ENCODE measurements around the gene RALGPS2. TPM values are rescaled to one million over a fixed set of nuclear protein-coding genes. Genes with fewer than 3 reads are reported as not detected.

The RALGPS2 gene
- total RNA-seq, 1 donor from 2014 or later: 7.5 TPM

GRCh38 chr1:178955391-178955954, 230.4 kb downstream of the RALGPS2 start:
- intact Hi-C loops (cut with micrococcal nuclease): no loop called here
- no peak for DNase-seq
- H3K9me3 ChIP-seq (replicated peaks): no peaks in the 10 kb centered on the region
- no peaks in the 10 kb centered on the region for H3K36me3 ChIP-seq
- no peak for TF ChIP-seq CTCF (IDR thresholded peaks at IDR 0.05; ENCODE audit: borderline replicate concordance)
- no peaks in the 10 kb centered on the region for H3K27me3 ChIP-seq (ENCODE audit: low read depth)
- no peak overlapping the region for H3K4me3 ChIP-seq
- H3K27ac ChIP-seq (replicated peaks): no peak overlapping the region
- H3K4me1 ChIP-seq: peaks cover 13% of the 10 kb centered on the region

GRCh38 chr1:178958491-178958890, 233.4 kb downstream of the RALGPS2 start:
- Histone ChIP-seq H3K4me3 (no peak overlapping the region), H3K4me1 (peaks cover 18% of the 10 kb centered on the region), H3K36me3 (no peaks in the 10 kb centered on the region), H3K9me3 (replicated peaks) (no peaks in the 10 kb centered on the region), H3K27ac (replicated peaks) (no peak overlapping the region), H3K27me3 (ENCODE audit: low read depth) (no peaks in the 10 kb centered on the region)
- intact Hi-C loops (cut with micrococcal nuclease): no loop called here
- no peak for DNase-seq
- no peak for TF ChIP-seq CTCF (IDR thresholded peaks at IDR 0.05; ENCODE audit: borderline replicate concordance)

GRCh38 chr1:178959543-178960460, 234.8 kb downstream of the RALGPS2 start:
- Histone ChIP-seq H3K4me3 (no peak overlapping the region), H3K9me3 (replicated peaks) (peaks cover 7% of the 10 kb centered on the region), H3K36me3 (no peaks in the 10 kb centered on the region), H3K27ac (replicated peaks) (no peak overlapping the region), H3K27me3 (ENCODE audit: low read depth) (no peaks in the 10 kb centered on the region), H3K4me1 (peaks cover 10% of the 10 kb centered on the region)
- DNase-seq: no peak
- intact Hi-C loops (cut with micrococcal nuclease): no loop called here
- TF ChIP-seq CTCF (IDR thresholded peaks at IDR 0.05; ENCODE audit: borderline replicate concordance): no peak

- DNase-seq: no peak
- H3K36me3 ChIP-seq: no peaks in the 10 kb centered on the region
- peaks cover 10% of the 10 kb centered on the region for H3K4me1 ChIP-seq
- TF ChIP-seq CTCF (IDR thresholded peaks at IDR 0.05; ENCODE audit: borderline replicate concordance): no peak
- intact Hi-C loops (cut with micrococcal nuclease): no loop called here
- H3K27ac ChIP-seq (replicated peaks): no peak overlapping the region
- H3K4me3 ChIP-seq: no peak overlapping the region
- H3K9me3 ChIP-seq (replicated peaks): peaks cover 15% of the 10 kb centered on the region
- no peaks in the 10 kb centered on the region for H3K27me3 ChIP-seq (ENCODE audit: low read depth)
Measured at GRCh38 chr1:178960482-178961240, 235.6 kb downstream of the RALGPS2 start.

GRCh38 chr1:178961331-178961730, 236.3 kb downstream of the RALGPS2 start:
- intact Hi-C loops (cut with micrococcal nuclease): no loop called here
- Histone ChIP-seq H3K4me3 (no peak overlapping the region), H3K27ac (replicated peaks) (no peak overlapping the region), H3K4me1 (peaks cover 10% of the 10 kb centered on the region), H3K36me3 (no peaks in the 10 kb centered on the region), H3K27me3 (ENCODE audit: low read depth) (no peaks in the 10 kb centered on the region), H3K9me3 (replicated peaks) (peaks cover 15% of the 10 kb centered on the region)
- no peak for TF ChIP-seq CTCF (IDR thresholded peaks at IDR 0.05; ENCODE audit: borderline replicate concordance)
- DNase-seq: no peak

Data from left ventricle myocardium inferior (tissue), 1 donor.